ENCODE data around the gene ZDHHC14.
"Not testable (repeated sequence)": the region's sequence is repeated elsewhere in the genome, so short reads cannot be mapped to it uniquely, and the experiment has no call there.

ZDHHC14 gene

DNA sequence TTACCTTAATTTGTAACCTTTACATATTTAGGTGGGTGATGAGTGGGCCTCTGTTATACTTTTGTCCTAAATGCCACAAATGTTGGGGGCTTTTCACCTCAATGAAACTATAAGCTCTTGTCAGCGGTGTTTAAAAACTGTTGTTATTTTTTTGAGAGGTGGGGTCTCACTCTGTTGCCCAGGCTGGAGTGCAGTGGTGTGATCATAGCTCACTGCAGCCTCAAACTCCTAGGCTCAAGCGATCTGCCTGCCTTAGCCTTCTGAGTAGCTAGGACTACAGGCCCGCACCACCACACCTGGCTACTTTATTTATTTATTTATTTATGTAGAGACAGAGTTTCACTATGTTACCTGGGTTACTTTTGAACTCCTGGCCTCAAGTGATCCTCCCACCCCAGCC lies 66.7 kb downstream of the ZDHHC14 start:
- DNase-seq = no peak

DNA sequence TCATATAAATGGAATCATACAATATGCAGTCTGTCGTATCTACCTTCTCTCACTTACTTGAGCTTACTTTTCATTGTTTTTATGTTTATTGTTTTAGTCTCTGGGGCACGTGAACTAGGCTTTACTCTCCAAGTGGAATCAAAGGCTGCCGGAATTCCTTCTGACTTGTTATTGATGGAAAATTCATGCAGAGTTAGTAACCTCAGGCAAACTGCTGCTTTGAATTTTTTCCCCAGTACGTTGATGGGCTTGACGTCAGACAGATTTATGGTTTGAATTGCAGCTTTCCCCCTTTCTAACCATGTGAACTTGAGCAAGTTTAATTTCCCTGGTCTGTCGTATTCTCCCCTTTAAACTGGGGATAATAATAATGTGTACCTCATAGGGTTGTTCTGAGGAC lies 68.6 kb downstream of the ZDHHC14 start:
- DNase-seq = no peak

DNA sequence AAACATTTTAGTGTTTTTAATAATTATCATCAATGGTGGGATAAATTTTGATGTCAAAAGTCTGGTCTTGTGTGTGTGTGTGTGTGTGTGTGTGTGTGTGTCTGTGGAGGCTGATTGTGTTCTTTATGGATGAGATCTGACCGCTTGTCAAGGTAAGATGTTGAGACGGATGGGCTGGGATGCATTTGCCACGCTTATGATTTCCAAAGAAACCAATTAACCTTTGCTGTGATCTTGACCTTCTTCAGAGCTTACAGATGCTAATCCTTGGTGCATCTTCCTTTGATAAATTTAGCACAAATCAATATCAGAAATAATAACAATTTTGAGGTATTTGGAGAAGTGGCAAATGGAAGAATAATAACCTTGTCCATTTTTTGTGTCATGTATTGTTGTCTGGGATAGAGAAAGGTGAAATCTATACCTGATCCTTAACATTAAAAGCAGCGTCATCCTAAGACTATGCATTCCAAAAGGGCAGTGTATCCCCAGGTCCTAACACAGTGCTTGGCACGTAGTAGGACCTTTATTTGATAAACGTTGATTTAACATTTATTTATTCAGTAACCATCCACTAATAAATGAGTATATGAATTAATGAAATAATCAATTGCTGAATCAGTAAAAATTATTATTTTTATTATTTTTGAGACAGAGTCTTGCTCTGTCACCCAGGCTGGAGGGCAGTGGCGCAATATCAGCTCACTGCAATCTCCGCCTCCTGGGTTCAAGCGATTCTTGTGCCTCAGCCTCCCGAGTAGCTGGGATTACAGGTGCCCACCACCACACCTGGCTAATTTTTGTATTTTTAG lies 70.1 kb downstream of the ZDHHC14 start:
- no peak for DNase-seq

DNA sequence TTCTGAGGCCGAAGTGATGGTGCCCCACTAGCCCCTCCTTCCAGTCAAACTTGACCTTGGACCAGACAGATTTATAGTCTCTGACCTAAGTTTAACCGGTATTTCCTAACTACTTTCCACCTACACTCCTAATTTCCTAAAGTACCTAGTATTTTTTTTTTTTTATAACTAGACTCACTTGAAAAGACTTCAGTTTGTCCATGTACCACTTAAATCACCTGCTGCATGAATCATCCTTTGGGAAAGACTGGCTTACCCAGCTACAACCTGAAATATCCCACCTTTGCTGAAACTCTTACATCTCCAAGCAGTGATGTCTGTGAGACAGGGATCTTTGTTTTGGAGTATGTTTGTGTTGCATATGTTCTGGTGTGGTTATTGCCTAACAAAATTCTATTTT lies 71.1 kb downstream of the ZDHHC14 start:
- DNase-seq = no peak

DNA sequence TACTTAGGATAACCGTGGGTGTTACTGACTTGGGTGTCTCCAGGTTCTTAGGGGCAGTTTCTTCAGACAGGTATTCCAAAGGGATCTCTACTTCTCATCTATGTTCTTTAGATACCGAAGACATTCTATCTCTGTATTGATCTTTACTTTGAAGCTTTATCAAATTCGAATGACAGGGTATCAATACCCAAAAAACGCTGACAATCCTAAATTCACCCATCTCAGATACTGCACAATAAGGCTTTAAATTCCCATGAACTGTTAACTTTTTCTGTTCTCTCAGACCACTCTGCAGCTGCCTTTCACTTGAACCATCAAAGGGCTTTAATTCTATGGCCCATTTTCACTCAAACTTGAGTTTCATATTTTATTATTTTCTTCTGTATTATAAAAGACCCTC lies 72.1 kb downstream of the ZDHHC14 start:
- no peak for DNase-seq

DNA sequence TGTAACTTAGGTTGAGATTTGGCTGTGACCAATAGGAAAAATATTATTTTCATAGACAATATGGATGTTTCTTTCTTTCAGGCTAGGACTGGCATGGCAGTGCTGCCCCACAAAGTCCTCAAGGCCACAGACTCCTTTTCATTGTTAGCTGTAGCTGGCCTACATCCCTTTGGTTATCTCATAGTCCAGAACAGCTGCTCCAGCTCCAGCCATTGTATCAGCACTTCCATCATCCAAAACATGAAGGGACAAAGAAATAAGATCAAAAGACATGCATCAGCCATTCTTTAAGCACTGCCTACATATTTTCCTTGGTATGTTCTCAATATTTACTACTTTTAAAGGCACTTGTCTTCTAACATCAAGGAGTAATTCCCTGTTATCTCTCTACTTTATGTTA lies 73.0 kb downstream of the ZDHHC14 start:
- DNase-seq = no peak

DNA sequence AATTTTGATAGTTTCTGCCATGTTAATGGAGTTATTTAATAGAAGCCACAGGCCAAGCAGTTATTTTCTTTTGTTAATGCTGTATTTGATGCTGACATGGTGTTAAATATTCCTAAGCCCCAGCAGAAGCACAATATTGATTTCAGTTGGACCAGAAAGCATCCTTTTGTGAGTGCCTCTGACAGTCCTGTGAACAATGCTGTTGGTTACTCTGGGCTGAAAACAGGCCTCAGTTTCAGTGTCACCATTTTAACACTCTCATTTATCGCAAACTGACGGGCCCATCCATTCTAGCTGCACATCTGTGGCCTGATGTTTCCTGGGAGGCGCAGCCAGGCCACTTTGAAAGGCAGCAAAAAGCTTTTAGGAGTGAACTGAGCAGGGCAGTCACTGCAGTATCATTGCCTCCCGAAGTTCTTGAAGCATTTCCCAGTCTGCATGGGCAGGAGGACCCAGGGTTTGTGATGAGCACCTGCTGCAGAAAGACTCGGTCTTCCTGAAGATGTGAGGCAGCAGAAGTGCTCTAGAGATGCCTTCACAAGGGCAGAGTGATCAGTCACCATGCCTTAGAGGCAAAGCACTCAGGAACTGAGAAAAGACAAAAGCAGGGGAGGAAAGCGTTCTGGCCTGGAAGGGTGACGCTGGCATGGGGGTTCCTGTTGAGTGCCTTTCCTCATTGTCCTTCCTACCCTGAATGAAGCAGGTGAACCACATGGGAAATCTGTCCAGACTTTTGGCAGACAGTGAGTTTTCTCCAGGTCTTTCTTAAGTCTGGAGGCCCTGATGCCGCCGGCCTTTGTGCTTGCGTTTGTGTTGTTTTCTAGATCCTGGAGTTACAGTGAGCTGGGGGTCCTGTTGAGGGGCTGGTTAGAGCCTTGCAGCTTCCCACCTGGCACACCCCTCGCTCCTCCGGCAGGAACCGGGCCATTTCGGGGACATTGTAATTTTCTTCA lies 74.0 kb downstream of the ZDHHC14 start:
- no peak for DNase-seq

DNA sequence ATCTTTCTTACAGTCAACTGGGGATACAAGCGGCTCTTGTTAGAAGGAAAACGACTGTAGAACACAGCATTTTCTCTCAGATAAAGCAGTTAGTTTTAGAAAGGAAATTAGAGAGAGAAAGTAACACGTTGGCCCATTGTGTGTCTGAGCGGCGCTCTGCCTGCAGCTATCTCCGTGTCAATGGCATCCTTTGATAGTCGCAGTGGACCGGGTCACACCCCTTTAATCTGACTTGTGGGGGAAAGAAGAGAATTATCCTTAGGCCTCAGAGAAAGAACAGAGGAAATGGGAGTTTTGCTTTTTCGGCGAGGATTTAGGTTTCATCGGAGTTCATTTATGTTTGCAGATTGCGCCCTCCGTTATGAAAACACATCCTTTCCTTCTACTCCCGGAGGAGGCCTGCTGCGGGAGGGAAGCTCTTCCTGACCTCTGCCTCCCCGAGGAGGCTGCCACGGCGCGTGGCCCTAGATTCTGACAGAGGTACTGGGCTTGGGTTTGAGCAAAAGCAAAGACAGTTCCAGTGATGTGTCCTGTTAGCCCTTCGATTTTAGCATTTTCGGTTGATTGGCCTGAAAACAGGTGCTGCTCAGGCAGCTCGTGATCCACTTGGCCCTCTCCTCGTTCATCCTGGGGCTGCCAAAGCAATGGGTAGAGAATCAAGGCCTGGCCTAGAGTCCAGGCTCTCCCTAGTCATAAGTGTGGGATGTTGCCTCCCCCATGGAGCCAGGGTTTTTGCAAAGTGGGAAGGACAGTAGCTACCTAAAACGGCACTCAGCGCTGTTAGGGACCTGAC lies 74.9 kb downstream of the ZDHHC14 start:
- no peak for DNase-seq

DNA sequence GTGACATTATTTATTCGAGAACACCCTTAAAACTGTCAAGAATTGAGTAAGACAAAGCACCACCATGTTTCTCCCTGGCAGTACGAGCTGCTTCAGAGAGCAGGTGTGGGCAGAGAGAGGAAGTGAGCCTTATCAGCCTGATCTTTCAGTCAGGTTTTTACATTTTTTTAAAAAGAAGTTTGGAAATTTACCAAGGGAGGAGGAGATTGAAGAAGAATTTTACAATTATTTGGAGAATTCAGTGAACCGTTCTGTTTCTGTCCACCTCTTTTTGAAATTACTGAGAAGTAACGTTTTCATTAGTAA lies 75.5 kb downstream of the ZDHHC14 start:
- no peak for DNase-seq

DNA sequence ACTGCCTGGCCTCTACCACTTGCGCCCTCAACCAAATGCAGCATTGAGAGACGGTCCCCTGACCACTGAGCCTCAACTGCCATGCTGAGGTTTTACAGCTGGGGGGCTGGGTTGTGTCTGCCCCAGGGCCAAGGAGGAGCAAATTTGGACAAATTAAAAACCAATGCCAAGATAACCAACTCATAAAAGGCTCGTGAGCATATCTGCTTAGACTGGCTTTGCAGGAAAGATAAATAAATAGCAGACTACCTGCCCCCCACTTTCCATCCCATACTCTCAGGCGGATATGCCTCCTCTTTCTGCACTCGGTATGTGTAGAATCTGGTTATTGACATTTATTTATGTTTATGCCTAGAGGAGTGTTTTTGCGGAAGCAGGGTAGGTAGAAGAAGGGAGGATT lies 76.8 kb downstream of the ZDHHC14 start:
- DNase-seq = no peak

DNA sequence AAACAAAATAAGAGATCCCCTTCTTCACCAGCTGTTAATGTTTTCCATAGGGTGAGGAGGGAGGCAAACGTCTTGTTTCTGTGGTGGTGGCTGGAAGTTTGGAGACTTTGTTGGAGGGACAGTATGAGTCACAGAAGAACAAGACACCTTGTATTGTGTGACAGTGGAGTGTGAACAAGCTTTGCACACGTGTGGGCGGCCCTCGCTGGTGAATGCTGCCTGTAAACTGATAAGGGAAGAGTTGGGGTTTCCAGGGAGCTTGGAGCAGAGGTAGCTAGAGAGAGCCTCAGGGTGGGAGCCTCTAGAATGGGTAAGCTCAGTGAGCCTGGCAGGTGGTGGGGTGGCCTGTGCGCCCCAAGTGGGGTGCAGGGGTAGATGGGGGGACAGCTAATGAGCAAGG lies 78.3 kb downstream of the ZDHHC14 start:
- DNase-seq = no peak

DNA sequence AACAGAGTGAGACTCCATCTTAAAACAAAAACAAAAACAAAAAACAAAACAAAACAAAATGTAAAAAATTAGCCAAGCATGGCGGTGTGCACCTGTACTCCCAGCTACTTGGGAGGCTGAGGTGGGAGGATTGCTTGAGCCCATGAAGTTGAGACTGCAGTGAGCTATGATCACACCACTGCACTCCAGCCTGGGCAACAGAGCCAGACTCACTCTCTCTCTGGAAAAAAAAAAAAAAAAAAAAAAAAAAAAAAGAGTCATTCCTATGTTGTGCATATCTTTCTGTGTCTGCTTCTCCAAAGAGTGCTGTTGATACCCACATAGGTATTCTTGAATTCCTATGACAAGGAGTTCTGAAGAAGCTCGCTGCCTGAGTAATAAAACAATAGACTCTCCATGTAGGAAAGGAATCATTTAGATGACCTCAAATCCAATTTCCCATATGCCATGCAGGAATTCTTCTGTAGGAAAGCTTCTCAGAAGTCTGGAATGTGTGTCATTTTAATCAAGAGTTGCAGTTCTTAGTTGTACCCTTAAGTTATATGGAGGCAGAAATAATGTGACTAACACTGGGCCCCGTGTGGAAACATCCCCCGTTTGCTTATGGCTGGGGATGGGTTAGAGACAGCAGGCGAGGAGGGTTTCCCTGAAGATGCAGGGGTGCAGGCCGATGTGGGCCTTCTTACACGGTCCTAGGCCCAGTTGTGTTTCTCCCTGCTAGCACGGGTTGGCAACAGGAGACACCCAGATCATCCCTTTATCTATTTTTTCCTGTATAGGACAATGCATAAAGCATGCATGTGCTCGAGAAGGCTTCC lies 79.4 kb downstream of the ZDHHC14 start:
- no peak for DNase-seq

DNA sequence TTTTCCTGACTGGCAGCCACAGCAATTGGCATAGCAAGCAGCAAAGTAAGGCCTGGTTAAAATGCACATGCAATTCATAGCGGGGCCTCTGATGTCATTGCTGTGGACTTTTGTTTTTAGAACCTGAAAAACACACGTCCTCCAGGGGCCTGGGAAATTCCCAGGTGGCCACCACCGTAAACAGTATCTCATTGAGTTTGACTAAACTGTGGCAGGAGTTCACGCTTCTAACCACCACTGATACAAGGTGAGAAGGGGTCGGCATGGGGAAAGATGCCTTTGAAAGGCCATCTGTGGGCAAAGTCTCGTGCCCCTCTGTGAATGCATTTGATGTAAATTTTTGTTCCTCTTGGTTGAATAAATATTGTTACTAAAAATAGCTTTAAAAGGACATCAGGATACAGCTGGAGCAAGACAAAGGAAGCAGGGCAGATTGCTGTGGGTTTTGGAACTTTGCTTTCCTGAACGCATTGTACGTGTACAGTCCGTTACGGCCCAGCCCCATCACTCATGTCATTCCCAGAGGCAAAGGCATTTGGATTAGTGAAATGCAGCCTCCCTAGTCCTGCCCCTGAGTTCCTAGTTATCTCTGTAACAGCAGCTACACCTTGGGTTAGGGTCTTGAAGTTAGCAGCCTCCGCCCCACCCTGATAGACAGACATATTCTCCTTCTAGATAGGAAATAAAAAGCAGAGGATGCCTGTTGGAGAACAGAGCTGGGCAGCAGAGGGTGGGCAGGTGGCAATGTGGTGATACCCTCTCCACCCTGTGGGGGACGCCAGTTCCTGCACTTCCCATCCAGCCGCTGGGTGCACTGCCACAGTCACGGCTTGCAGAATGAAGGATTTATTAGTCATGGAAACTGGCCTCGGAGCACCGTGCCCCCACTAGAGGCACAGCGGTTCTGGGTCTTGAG lies 80.3 kb downstream of the ZDHHC14 start:
- DNase-seq = no peak

DNA sequence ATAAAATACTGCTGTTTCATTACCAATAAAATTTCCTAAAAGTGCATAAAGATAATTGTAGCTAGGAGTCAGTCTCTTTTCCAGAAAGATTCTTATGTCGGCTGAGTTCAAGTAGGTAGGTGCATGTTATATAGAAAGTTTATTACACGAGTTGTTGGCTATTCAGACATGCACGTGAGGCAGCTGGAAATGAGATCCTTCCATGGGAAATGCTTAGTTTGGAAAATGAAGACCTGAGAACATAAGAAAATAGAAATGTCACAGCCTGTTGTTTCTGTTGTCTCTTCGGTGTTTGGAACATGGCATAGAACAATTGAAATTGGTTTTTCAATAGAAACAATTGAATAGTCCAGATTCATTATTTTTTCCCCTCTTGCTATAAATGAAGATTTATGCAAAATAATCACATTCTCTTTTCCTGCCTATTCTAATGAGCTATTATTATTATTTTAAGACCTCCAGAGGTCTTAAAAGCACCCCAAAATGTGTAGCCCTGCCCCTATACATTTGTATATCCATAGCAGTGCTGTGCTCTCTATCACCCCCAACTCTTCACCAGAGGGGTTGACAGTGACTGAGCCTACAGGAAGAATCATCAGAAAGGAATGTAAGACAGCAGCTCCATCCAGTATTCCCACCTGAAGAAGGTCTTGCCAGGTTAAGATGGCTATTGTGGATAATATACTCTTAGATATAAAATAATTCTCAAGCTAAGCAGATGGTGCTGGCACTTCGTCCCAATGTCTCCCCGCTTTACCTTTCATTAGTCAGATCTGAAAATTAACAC lies 82.2 kb downstream of the ZDHHC14 start:
- no peak for DNase-seq

DNA sequence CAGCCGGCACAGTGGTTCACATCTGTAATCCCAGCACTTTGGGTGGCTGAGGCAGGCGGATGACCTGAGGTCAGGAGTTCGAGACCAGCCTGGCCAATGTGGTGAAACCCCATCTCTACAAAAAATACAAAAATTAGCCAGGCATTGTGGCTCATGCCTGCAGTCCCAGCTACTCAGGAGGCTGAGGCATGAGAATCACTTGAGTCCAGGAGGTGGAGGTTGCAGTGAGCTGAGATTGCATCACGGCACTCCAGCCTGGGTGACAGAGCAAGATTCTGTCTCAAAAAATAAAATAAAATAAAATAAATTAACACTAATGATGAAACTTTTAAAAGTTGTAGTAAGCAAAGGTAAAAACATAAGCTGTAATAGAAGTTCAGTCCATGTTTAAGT lies 82.7 kb downstream of the ZDHHC14 start:
- not testable (repeated sequence) for DNase-seq

DNA sequence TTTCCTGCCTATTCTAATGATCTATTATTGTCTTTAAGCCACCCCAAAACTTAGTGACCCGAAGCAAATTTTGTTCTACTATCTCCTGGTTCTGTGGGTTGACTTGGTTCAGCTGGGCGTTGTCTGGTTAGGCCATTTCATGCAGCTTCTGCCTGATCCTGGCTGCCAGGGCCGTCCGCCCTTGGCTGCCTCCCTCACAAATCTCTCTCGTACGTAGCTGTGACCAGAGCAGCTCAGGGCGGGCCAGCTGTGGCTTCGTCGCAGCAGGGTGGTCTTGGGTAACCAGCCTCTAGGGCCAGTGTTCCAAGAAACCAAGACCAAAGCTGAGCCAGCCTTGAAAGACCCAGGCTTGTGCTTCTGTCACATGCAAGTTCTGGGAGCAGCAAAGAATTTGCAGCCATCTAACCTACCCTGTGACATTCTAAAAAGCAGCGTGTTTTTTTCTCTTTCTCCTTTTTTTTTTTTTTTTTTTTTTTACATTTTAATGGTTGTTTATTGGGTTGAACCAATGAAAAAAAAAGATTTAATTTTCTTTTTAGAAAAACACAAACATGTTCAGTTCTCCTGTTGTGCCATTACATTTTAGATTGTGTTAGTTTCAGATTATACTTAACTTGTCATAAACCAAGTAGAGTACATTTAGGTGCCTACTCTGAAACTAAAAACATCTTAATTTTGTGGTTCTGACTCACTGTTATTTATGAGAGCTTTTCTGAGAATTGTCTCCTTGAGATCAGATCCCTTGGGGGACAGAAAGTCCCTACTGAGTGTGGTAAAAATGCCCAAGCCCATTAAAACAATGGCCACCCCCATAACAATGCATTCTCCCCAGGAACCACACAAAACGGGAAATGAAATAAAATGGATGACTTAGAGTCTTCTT lies 83.9 kb downstream of the ZDHHC14 start:
- no peak for DNase-seq

DNA sequence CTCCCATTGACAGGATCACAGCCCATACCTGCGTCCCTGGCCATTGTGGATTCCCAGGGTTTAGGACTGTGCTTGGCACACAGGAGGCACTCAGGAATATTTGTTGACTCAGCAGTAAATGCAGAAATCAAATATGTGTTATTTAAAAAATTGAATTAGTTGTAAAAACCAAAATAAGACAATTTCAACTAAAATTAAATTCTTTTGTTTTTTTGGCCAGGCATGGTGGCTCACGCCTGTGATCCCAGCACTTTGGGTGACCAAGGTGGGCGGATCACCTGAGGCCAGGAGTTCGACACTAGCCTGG lies 85.3 kb downstream of the ZDHHC14 start:
- DNase-seq = no peak

DNA sequence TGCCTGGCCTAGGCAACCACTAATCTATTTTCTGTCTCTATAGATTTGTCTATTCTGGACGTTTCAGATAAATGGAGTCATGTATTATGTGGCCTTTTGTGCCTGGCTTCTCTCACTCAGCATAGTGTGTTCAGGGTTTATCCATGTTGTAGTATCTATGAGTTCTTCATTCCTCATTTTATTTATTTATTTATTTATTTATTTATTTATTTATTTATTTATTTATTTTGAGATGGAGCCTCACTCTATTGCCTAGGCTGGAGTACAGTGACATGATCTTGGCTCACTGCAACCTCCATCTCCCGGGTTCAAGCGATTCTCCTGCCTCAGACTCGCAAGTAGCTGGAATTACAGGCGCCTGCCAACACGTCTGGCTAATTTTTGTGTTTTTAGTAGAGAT lies 86.3 kb downstream of the ZDHHC14 start:
- DNase-seq = not testable (repeated sequence)

DNA sequence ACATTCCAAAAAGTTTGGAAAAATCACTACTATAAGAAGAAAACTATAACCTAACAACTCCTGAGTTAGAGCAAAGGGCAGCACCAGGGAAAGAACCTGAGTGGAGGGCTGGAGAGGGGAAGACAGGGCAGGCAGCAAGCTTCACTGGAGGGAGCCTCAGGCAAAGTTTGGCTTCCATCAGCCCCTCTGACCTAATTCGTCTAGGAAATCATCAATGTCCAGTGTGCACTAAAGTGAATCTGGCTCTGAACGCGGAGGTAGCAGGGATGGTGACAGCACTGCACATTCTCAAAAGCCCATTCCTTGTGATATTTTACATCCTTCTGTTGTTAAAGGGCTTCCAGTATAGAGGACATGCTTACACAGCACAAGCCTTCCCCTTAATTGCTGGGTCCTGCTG lies 87.1 kb downstream of the ZDHHC14 start:
- DNase-seq = no peak

DNA sequence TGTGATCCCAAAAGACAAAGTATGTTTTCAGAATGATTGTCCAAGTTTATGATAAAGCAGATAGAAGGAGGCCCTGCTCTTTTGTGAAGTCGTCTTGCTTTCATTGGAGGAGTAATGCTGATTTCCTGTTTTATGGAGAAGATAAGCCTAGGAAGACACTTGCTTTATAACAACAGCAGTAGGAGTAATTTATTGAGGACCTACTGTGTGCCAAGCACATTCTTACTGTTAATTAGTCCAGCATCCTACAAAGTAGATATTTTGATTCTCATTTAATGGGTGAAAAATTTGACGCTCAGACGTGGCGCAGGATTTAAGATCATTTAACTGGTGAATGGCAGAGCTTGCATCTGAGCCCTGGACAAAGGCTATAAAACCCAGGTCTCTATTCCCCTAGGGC lies 87.6 kb downstream of the ZDHHC14 start:
- DNase-seq = no peak

All from activated gamma-delta T cell (primary cell).